IPS-11a (cell line): Measurements from ENCODE around the gene WDTC1.

Experiments
- H3K4me3 ChIP-seq: one replicate; pipeline ENCODE4 v1.5.1; 2013; ENCODE audit warnings: low read depth, low read length, control low read depth

WDTC1 gene

DNA sequence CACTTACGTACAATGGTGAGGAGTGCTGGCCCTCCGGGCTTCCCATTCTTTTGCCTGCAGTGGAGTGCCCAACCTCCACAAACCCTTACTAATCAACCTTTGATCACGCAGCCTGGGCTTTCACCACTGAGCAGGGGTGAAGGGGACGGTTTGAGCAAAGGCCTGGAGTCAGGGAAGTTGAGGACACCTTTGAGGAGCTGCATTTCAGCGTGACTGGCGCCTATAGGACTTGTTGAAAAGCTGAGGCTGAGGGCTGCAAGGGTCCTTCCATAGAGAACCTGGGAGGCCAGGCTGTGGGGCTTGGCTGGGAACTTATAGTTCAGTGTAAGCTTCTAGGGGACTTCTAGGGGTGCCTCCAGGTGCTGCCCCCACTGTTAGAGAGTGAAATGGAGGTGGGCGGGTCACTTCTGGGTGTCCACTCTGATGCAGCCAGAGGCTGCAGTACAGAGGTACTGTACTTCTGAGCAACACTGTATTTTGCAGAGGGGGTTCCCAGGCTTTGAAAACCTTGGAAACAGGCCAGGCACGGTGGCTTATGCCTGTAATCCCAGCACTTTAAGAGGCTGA lies 117.2 kb downstream of the WDTC1 start:
- H3K4me3 ChIP-seq: peak overlapping the region; percentile 8

DNA sequence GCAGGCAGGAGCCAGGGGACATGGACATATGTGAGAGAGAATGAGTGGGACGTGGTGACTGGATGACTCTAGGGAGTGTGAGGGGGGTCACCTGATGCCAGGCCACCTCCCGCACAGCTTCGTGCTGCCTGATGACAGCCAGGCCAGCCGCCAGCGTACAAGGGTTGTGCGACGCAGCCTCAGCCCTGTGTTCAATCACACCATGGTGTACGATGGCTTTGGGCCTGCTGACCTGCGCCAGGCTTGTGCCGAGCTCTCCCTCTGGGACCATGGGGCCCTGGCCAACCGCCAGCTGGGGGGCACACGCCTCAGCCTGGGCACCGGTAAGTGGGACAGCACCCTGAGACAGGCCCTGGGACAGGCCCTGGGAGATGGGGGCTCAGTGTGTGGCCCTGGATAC lies 118.7 kb downstream of the WDTC1 start:
- no peak overlapping the region for H3K4me3 ChIP-seq

- H3K4me3 ChIP-seq: no peak overlapping the region
Measured at GRCh38 chr1:27353629-27354028, 119.2 kb downstream of the WDTC1 start.

DNA sequence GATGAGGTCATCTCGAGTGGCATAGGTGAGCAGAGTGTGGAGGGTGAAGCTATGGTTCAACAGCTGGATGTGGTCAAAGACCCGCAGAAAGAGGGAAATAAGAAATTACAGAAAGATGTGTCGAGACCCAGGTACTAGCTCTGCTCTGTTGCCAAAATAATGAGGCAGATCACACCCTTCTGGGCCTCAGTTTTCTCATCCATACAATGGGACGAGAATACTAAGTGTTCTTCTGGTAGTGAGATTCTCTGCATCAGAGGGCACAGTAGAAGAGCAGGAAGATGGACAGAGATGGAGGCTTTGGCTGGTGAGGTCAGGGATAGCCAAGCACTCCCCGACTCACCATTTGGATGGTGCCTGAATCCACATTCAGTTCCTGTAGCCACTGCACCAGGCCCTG lies 121.3 kb downstream of the WDTC1 start:
- no peak overlapping the region for H3K4me3 ChIP-seq

- no peak overlapping the region for H3K4me3 ChIP-seq
Measured at GRCh38 chr1:27356277-27356618, 121.8 kb downstream of the WDTC1 start.

DNA sequence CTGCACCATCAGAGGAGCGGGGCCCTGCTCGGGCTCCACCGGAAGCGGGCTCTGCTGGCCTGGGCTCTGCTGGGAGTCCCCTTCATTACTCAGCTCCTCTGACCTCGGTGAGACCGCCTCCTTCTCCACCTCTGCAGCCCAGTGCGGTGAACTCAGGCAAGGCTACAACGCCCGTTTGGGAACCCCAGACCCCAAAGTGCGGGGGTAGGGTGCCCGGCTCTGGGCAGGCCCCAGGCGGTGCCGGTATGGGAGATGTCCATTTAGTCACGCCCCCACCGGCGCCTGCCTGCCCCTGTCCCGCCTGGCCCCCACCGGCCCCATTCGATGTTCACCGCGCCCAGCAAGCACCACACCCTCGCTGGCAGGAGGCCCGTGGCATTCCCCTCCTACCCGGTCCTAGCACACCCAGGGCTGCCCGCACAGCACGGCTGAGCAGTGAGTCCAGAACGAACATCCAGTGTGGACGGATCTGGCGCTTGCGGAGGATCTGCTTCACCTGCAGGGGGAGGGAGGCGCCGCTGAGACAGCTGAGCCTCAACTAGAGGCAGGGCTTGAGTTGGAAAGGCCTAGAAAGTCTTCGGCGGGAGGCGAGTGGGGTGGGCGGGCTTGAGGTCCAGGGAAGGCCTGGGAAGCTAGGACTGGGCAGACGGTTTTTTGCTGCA lies 122.3 kb downstream of the WDTC1 start:
- no peak overlapping the region for H3K4me3 ChIP-seq

DNA sequence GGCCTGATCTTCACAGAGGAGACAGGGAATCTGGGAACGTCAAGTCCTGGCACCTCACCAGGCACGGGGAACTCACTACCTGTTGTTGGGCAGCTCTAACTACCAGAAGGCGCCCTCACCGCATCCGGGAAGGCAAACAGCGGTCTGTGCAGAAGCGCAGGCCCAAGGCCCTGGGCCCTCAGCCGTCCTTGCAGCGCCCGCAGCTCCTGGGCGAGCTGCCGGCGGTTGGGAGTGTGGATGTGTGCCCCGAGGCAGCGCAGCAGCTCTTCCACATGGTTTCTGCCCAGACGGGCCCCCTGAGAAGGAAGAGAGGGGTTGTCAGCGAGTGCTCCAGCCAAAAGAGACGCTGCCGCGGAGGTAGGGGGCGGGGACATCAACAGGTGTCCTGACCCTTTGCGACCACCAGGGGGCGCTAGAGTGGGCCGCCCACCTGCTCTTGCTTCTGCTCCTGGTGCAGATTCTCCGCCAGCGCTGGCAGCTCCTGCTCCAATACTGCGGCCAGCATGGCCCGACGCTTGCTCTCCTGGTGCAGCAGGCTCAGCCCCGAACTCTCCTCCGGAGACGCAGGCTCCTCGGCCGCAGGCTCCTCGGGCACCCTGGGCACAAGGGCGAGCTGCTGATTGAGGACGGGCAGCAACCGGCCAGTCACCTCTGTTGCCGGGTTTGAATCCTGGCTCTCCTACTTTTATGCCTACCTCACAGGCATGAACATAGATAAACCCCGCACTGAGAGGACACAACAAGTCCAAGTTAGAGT lies 123.0 kb downstream of the WDTC1 start:
- no peak overlapping the region for H3K4me3 ChIP-seq
